CD4-positive, alpha-beta T cell (primary cell): Measurements from ENCODE around the gene COX11. TPM values are rescaled to one million over a fixed set of nuclear protein-coding genes. Genes with fewer than 3 reads are reported as not detected.

Experiments used
- ATAC-seq: fragments of 200-7000 bp; cut with Tn5 transposase; one replicate; pipeline ENCODE4 v1.10.0; 2022; ENCODE audit warnings: mild to moderate bottlenecking; ENCODE audit not compliant: poor library complexity
- CTCF ChIA-PET: fragments of 350-600 bp; sonication (Branson Sonifier 250); formaldehyde crosslinking; loops from one replicate; lab custom pipeline; 2021; ENCODE audit warnings: antibody characterized with exemption, inconsistent platforms; lab: Charles Lee
- POLR2A ChIA-PET: fragments of 350-600 bp; sonication (Branson Sonifier 250); formaldehyde crosslinking; loops from one replicate; lab custom pipeline; 2021; ENCODE audit warnings: antibody characterized with exemption, inconsistent platforms; lab: Charles Lee
- DNase-seq, 14 experiments: peaks; one replicate each; pipeline ENCODE4 v3.0.0-alpha.2; 2013 to 2020; ENCODE audit warnings: mixed read lengths in 2 of 14
- H3K27ac ChIP-seq, 2 donors: one replicate each; pipeline versions ENCODE4 v1.5.1 to v1.7.0; 2013; ENCODE audit warnings: low read length in 2 of 2, low read depth in 1 of 2, mild to moderate bottlenecking in 1 of 2
- H3K27me3 ChIP-seq, 2 experiments: 1 replicate in 1 of 2; 2 replicates in 1 of 2; pipeline versions ENCODE4 v1.6.1 to v1.7.0; 2013; ENCODE audit warnings: low read length in 2 of 2, control low read depth in 1 of 2, mild to moderate bottlenecking in 1 of 2, moderate library complexity in 1 of 2; ENCODE audit not compliant: insufficient read depth in 2 of 2, control insufficient read depth in 1 of 2
- H3K36me3 ChIP-seq: one replicate; pipeline ENCODE4 v1.6.1; 2013; ENCODE audit warnings: low read length, control low read depth; ENCODE audit not compliant: insufficient read depth
- H3K4me1 ChIP-seq: one replicate; pipeline ENCODE4 v1.6.1; 2013; ENCODE audit warnings: low read length, control low read depth; ENCODE audit not compliant: insufficient read depth
- H3K4me3 ChIP-seq: one replicate; pipeline ENCODE4 v1.5.1; 2013; ENCODE audit warnings: mild to moderate bottlenecking, low read length, moderate library complexity
- H3K9me3 ChIP-seq, 2 experiments: 1 replicate in 1 of 2; 2 replicates in 1 of 2; pipeline versions ENCODE4 v1.6.1 to v1.7.0; 2013; ENCODE audit warnings: low read length in 2 of 2, mild to moderate bottlenecking in 2 of 2, control low read depth in 1 of 2, moderate library complexity in 1 of 2; ENCODE audit not compliant: control insufficient read depth in 1 of 2, insufficient read depth in 1 of 2
- H3K27ac Mint-ChIP-seq: one replicate; pipeline ENCODE4 v1.8.0; 2020; ENCODE audit warnings: mixed read lengths
- H3K27me3 Mint-ChIP-seq: one replicate; pipeline ENCODE4 v1.8.0; 2021; ENCODE audit warnings: mixed read lengths
- H3K36me3 Mint-ChIP-seq: one replicate; pipeline ENCODE4 v1.8.0; 2021; ENCODE audit warnings: low read depth, mixed read lengths
- H3K4me1 Mint-ChIP-seq: one replicate; pipeline ENCODE4 v1.8.0; 2021; ENCODE audit warnings: low read depth, mixed read lengths
- H3K4me3 Mint-ChIP-seq: one replicate; pipeline ENCODE4 v1.8.0; 2020; ENCODE audit warnings: mild to moderate bottlenecking, mixed read lengths
- H3K9me3 Mint-ChIP-seq: one replicate; pipeline ENCODE4 v1.8.0; 2020; ENCODE audit warnings: mixed read lengths
- intact Hi-C, 2 experiments: fragments of 100-400 bp; cut with DNase I in 1 of 2; cut with micrococcal nuclease in 1 of 2; formaldehyde crosslinking; loops; one replicate each; pipeline versions ENCODE4 v1.15.1 to v1.9.0; 2023 to 2025; cut with DNase I, micrococcal nuclease
- total RNA-seq, 174 experiments: library from RNA in 2 of 174; stranded (reverse) in 2 of 174; gene quantifications; one replicate each; pipeline ENCODE4 v1.2.3 and lab custom pipeline; 2021 to 2026
- TF ChIP-seq, protein P1 (sequence below): fragments of 200-600 bp; IDR thresholded peaks from one replicate; pipeline ENCODE4 v1.8.0; 2022; ENCODE audit warnings: antibody characterized with exemption, mild to moderate bottlenecking

Gene COX11
- total RNA-seq, 2 experiments from 2014 or later = 24.1 to 30.3 TPM

- CTCF ChIA-PET = no interaction called here
- Histone ChIP-seq H3K4me3 (no peak overlapping the region), H3K4me1 (no peaks in the 10 kb centered on the region), H3K9me3 (no peaks in the 10 kb centered on the region), H3K27ac (no peak overlapping the region), H3K36me3 (no peaks in the 10 kb centered on the region), H3K27me3 (no peaks in the 10 kb centered on the region)
- no peaks in the 10 kb centered on the region for H3K36me3 Mint-ChIP-seq
- ATAC-seq = no peak
- H3K9me3 Mint-ChIP-seq = no peaks in the 10 kb centered on the region
- no peak overlapping the region for H3K27ac Mint-ChIP-seq
- peaks cover 5% of the 10 kb centered on the region for H3K27me3 Mint-ChIP-seq
- POLR2A ChIA-PET = no interaction called here
- DNase-seq = no peak
- no peak overlapping the region for H3K4me3 Mint-ChIP-seq
- intact Hi-C loops = no loop called here
- H3K4me1 Mint-ChIP-seq = no peaks in the 10 kb centered on the region
- TF ChIP-seq, protein P1, sequence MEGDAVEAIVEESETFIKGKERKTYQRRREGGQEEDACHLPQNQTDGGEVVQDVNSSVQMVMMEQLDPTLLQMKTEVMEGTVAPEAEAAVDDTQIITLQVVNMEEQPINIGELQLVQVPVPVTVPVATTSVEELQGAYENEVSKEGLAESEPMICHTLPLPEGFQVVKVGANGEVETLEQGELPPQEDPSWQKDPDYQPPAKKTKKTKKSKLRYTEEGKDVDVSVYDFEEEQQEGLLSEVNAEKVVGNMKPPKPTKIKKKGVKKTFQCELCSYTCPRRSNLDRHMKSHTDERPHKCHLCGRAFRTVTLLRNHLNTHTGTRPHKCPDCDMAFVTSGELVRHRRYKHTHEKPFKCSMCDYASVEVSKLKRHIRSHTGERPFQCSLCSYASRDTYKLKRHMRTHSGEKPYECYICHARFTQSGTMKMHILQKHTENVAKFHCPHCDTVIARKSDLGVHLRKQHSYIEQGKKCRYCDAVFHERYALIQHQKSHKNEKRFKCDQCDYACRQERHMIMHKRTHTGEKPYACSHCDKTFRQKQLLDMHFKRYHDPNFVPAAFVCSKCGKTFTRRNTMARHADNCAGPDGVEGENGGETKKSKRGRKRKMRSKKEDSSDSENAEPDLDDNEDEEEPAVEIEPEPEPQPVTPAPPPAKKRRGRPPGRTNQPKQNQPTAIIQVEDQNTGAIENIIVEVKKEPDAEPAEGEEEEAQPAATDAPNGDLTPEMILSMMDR = no peak
Measured at GRCh38 chr17:54927525-54927924, 40.9 kb downstream of the COX11 start.

GRCh38 chr17:54924405-54924804, 44.0 kb downstream of the COX11 start:
- Mint-ChIP-seq H3K4me1 (no peaks in the 10 kb centered on the region), H3K27me3 (peaks cover 5% of the 10 kb centered on the region), H3K4me3 (no peak overlapping the region), H3K27ac (no peak overlapping the region), H3K36me3 (no peaks in the 10 kb centered on the region), H3K9me3 (no peaks in the 10 kb centered on the region)
- Histone ChIP-seq H3K27ac (no peak overlapping the region), H3K4me3 (no peak overlapping the region), H3K36me3 (no peaks in the 10 kb centered on the region), H3K9me3 (no peaks in the 10 kb centered on the region), H3K4me1 (no peaks in the 10 kb centered on the region), H3K27me3 (no peaks in the 10 kb centered on the region)
- ATAC-seq (no peak), DNase-seq (no peak)
- ChIA-PET CTCF (no interaction called here), POLR2A (no interaction called here)
- intact Hi-C loops = no loop called here
- TF ChIP-seq, protein P1 = no peak

DNA sequence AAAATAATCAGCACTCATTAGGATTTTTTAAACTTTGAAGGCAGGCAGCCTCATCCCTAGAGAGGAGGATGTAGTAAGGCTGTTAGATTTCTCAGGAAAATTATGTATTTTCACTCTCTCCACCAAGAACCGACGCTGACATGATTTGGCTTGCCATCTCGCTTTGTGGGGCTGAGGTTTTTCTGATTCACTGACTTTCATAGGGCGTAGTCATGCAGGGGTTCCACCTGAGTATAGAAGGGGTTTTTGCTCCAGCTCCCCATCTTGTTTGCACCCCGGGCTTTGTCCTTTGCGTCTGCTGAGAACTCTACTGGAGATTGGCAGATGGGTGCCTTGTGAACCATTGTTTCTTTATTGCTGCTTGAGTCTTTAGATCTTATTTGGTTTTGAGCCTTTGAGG, 47.6 kb downstream of the COX11 start:
- ATAC-seq (no peak), DNase-seq (no peak)
- ChIA-PET CTCF (no interaction called here), POLR2A (no interaction called here)
- no peak overlapping the region for H3K27ac ChIP-seq
- H3K4me1 Mint-ChIP-seq = no peaks in the 10 kb centered on the region
- TF ChIP-seq, protein P1 = no peak
- H3K4me1 ChIP-seq = no peaks in the 10 kb centered on the region
- H3K9me3 ChIP-seq = peaks cover 0 to 9% of the 10 kb centered on the region in 2 experiments
- H3K9me3 Mint-ChIP-seq = peaks cover 5% of the 10 kb centered on the region
- no peak overlapping the region for H3K4me3 Mint-ChIP-seq
- H3K4me3 ChIP-seq = no peak overlapping the region
- no peak overlapping the region for H3K27ac Mint-ChIP-seq
- H3K36me3 Mint-ChIP-seq = no peaks in the 10 kb centered on the region
- H3K27me3 ChIP-seq = no peaks in the 10 kb centered on the region
- intact Hi-C loops = no loop called here
- H3K36me3 ChIP-seq = no peaks in the 10 kb centered on the region
- H3K27me3 Mint-ChIP-seq = no peaks in the 10 kb centered on the region
